SU-DHL-6 (cell line): ENCODE measurements around the gene CHST15.

Experiments used
- H2AFZ ChIP-seq: fragments of 200-600 bp; sonication (generic); 2 replicates; pipeline ENCODE4 v1.6.1; 2014; ENCODE audit warnings: low read depth, mild to moderate bottlenecking, moderate library complexity, mixed read lengths, antibody characterized with exemption, low read length; ENCODE audit not compliant: severe bottlenecking
- H3F3A ChIP-seq: fragments of 200-600 bp; shearing (Covaris generic); 2 replicates; pipeline ENCODE4 v1.6.0; 2016; ENCODE audit warnings: antibody characterized with exemption, mild to moderate bottlenecking; ENCODE audit not compliant: insufficient read depth
- H3K27ac ChIP-seq: fragments of 200-600 bp; sonication (generic); 2 replicates; pipeline ENCODE4 v1.5.1; 2016; ENCODE audit warnings: low read depth, mild to moderate bottlenecking, low read length, moderate library complexity, mixed read lengths
- H3K27me3 ChIP-seq: fragments of 200-600 bp; sonication (generic), shearing (Covaris generic); 2 replicates; pipeline ENCODE4 v1.6.0; 2014; ENCODE audit warnings: mild to moderate bottlenecking, low read length
- H3K36me3 ChIP-seq: fragments of 200-600 bp; sonication (generic); 2 replicates; pipeline ENCODE4 v1.6.1; 2014; ENCODE audit warnings: mild to moderate bottlenecking, low read length, mixed read lengths
- H3K4me2 ChIP-seq: fragments of 300-600, 200-600 bp; shearing (Covaris generic), sonication (generic); 2 replicates; pipeline ENCODE4 v1.6.0; 2014; ENCODE audit warnings: low read length, low read depth, mild to moderate bottlenecking; ENCODE audit not compliant: poor library complexity, severe bottlenecking
- H3K4me3 ChIP-seq: fragments of 200-600 bp; sonication (generic); 2 replicates; pipeline ENCODE4 v1.5.1; 2014; ENCODE audit warnings: antibody characterized with exemption, low read length, mild to moderate bottlenecking, mixed read lengths; ENCODE audit not compliant: insufficient read depth, poor library complexity, severe bottlenecking
- H3K79me2 ChIP-seq: fragments of 200-600 bp; sonication (generic); 2 replicates; pipeline ENCODE4 v1.6.1; 2014; ENCODE audit warnings: mild to moderate bottlenecking, low read length, moderate library complexity; ENCODE audit not compliant: insufficient read depth
- H3K9ac ChIP-seq: fragments of 200-600 bp; sonication (generic); 2 replicates; pipeline ENCODE4 v1.7.0; 2014; ENCODE audit warnings: mild to moderate bottlenecking, low read length
- H3K9me2 ChIP-seq: fragments of 200-600 bp; sonication (generic); replicated peaks from 2 replicates; pipeline ENCODE4 v1.6.1; 2014; ENCODE audit warnings: low read length; ENCODE audit not compliant: insufficient read depth
- H3K9me3 ChIP-seq: fragments of 200-600 bp; sonication (generic); 2 replicates; pipeline ENCODE4 v1.6.1; 2014; ENCODE audit warnings: low read length, mixed read lengths; ENCODE audit not compliant: insufficient read depth
- H4K20me1 ChIP-seq: fragments of 200-600 bp; sonication (generic); 2 replicates; pipeline ENCODE4 v1.6.1; 2014; ENCODE audit warnings: low read depth, mild to moderate bottlenecking, antibody characterized with exemption, low read length, moderate library complexity, mixed read lengths
- EZH2phosphoT487 ChIP-seq: fragments of 200-600 bp; sonication (generic), shearing (Covaris generic); conservative IDR thresholded peaks from 2 replicates; pipeline ENCODE4 v1.6.1; 2018; ENCODE audit warnings: mild to moderate bottlenecking, antibody characterized with exemption, low read length, moderate library complexity, mixed read lengths
- TF ChIP-seq, protein P1 (sequence below): fragments of 200-600 bp; sonication (generic); IDR thresholded peaks from one replicate; pipeline ENCODE4 v1.5.1; 2017; ENCODE audit warnings: antibody characterized with exemption, mild to moderate bottlenecking, low read length, moderate library complexity; ENCODE audit not compliant: insufficient read depth, poor library complexity, severe bottlenecking

The CHST15 gene

DNA sequence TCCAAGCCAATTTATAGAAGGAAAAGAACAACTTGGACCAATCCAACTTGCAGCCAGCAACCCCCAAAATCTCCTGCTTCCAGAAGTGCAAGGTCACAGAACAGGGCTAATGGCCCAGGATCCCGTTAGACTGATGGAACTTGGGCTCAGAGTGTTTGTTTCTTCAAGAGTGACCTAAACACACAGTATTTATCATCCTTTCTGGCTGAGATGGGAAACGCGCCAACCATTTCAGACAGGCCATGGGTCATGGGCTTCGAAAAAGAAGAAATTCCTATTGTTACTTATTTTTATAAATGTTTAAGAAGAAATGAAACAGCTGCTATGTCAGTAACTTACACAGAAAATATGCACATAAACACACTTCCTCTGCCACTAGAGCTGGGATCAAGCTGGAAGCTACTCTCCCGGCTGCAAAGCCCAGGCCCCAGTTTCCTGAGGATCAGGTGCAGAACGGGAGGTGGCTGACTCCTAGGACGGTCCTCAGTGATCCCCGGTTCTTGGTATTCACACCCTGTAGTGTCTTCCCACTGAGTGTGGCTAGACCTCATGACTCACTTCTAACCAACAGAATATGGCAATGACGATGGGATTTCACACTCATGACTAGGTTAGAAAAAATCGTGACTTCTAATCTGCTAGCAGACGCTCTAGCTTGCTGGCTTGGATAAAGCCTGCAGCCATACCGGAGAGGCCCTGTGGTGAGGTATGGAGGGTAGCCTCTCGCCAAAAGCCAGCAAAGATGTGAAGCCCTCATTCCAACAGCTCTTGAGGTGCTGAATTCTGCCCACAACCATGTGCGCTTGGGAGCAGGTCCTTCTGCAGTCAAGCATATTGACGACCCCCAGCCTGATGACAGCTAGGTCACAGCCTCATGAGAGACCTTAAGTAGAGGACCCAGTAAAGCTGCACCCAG, 60.2 kb downstream of the CHST15 start:
- Histone ChIP-seq H3F3A (peaks cover 9% of the 10 kb centered on the region; the same call in 1 of the 2 replicates), H3K27me3 (no peaks in the 10 kb centered on the region), H2AFZ (no peak overlapping the region), H3K9ac (no peak overlapping the region), H3K27ac (no peak overlapping the region), H3K9me2 (no peaks in the 10 kb centered on the region), H3K4me2 (no peak overlapping the region), H3K79me2 (no peaks in the 10 kb centered on the region), H3K9me3 (no peaks in the 10 kb centered on the region), H4K20me1 (no peaks in the 10 kb centered on the region), H3K4me3 (no peak overlapping the region), H3K36me3 (no peaks in the 10 kb centered on the region)
- TF ChIP-seq, protein P1, sequence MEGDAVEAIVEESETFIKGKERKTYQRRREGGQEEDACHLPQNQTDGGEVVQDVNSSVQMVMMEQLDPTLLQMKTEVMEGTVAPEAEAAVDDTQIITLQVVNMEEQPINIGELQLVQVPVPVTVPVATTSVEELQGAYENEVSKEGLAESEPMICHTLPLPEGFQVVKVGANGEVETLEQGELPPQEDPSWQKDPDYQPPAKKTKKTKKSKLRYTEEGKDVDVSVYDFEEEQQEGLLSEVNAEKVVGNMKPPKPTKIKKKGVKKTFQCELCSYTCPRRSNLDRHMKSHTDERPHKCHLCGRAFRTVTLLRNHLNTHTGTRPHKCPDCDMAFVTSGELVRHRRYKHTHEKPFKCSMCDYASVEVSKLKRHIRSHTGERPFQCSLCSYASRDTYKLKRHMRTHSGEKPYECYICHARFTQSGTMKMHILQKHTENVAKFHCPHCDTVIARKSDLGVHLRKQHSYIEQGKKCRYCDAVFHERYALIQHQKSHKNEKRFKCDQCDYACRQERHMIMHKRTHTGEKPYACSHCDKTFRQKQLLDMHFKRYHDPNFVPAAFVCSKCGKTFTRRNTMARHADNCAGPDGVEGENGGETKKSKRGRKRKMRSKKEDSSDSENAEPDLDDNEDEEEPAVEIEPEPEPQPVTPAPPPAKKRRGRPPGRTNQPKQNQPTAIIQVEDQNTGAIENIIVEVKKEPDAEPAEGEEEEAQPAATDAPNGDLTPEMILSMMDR = no peak
- TF ChIP-seq EZH2phosphoT487 = no peak

DNA sequence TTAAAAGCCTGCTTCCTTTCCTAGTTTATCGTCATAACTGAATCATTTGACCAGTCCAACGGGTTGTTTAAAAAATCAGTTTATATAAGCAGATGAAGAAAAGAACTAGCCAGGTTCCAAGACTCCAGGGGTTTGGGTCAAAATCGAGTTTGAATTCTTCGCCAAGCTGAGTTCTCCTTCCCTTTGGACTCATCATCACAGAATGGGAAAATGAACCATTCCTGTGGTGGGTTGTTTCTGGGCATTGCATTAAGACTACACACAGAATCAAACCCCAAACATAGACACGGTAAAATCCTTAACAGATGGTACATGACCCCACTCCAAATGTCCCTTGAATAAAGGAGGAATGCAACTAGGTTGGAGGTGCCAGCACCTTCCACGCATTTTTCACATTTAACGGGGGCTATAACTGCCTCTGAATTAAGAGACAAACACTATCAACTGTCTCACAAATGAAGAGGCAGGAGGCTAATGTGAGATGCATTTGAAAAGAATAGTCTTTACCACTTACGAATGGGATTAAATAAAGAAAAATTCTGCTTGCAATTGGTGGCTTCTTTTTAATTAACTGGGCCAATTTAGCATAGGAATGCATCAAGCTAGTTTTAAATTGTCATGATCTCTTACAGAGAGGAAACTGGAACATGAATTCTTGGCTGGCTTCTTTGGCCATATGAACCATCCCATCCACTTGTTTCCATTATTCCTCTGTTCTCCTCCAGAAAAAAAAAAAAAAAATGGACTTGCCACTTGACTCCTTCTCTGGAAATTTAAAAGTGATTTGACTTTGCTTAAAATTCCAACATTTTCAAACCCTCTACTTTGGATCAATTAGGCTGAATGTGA, 61.1 kb downstream of the CHST15 start:
- Histone ChIP-seq H3K4me3 (no peak overlapping the region), H3K27me3 (no peaks in the 10 kb centered on the region), H3K9me3 (no peaks in the 10 kb centered on the region), H3K4me2 (no peak overlapping the region), H3K9ac (no peak overlapping the region), H4K20me1 (no peaks in the 10 kb centered on the region), H3K36me3 (no peaks in the 10 kb centered on the region), H3F3A (peaks cover 5% of the 10 kb centered on the region; the same call in 1 of the 2 replicates), H3K9me2 (no peaks in the 10 kb centered on the region), H3K79me2 (no peaks in the 10 kb centered on the region), H2AFZ (no peak overlapping the region), H3K27ac (no peak overlapping the region)
- TF ChIP-seq EZH2phosphoT487 = no peak
- TF ChIP-seq, protein P1 = no peak

DNA sequence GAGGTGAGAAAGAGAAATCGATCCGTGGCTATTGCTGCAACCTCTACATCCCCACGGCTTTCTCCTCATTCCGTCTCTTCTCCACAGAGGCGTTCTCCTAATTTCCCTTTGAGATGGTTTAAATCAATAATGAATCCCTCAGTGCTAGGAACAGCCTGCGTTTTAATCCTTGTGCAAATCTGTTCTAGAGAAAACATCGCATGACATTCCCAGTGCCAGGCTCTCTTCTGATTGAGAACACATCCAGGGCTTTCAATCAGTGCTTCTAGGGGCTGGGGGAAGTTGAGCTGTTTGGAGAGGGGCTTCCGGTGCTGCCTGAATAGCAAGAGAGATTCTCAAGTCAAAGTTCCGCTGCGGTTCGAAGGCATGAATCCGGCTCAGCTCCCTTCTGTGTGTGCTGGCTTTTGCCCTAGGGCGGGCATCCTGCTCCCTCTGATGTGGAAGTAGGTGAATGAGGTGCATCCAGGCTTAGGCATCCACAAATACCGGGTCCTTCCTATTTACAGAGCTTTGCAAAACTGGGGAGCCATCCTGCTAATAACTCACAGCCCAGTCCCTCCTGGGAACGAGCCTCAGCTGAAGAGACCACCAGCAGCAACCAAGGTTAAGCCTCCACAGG, 62.8 kb downstream of the CHST15 start:
- Histone ChIP-seq H3F3A (no peaks in the 10 kb centered on the region), H3K4me2 (no peak overlapping the region), H3K9ac (no peak overlapping the region), H4K20me1 (no peaks in the 10 kb centered on the region), H3K79me2 (no peaks in the 10 kb centered on the region), H3K36me3 (no peaks in the 10 kb centered on the region), H3K9me3 (no peaks in the 10 kb centered on the region), H3K27me3 (no peaks in the 10 kb centered on the region), H2AFZ (no peak overlapping the region), H3K9me2 (no peaks in the 10 kb centered on the region), H3K27ac (no peak overlapping the region), H3K4me3 (no peak overlapping the region)
- TF ChIP-seq, protein P1 = no peak
